Osteoblast (primary cell): Measurements from ENCODE around the gene STAC3. TPM values are rescaled to one million over a fixed set of nuclear protein-coding genes. Genes with fewer than 3 reads are reported as not detected.

ENCODE experiments used
- DNase-seq: peaks from one replicate; pipeline ENCODE4 v3.0.0; 2011; ENCODE audit warnings: low spot score, mixed read lengths; ENCODE audit not compliant: insufficient read length; ENCODE audit errors: missing footprints
- H2AFZ ChIP-seq: 2 replicates; pipeline ENCODE4 v1.6.0; 2011; ENCODE audit warnings: mild to moderate bottlenecking, low read length
- H3K27ac ChIP-seq: 2 replicates; pipeline ENCODE4 v1.5.1; 2011; ENCODE audit warnings: mild to moderate bottlenecking, low read depth, low read length, moderate library complexity
- H3K27me3 ChIP-seq: 2 replicates; pipeline ENCODE4 v1.6.0; 2012; ENCODE audit warnings: mild to moderate bottlenecking, control low read depth, inconsistent platforms, low read length, moderate library complexity; ENCODE audit not compliant: insufficient read depth
- H3K36me3 ChIP-seq: 2 replicates; pipeline ENCODE4 v1.5.1; 2011; ENCODE audit warnings: mild to moderate bottlenecking, low read length, control low read depth, moderate library complexity; ENCODE audit not compliant: insufficient read depth
- H3K4me1 ChIP-seq: 2 replicates; pipeline ENCODE4 v1.5.1; 2011; ENCODE audit warnings: mild to moderate bottlenecking, low read length, control low read depth, moderate library complexity; ENCODE audit not compliant: insufficient read depth
- H3K4me2 ChIP-seq: 2 replicates; pipeline ENCODE4 v1.6.0; 2011; ENCODE audit warnings: mild to moderate bottlenecking, low read length; ENCODE audit not compliant: insufficient read depth
- H3K4me3 ChIP-seq: fragments of 200-600 bp; sonication (generic); 3 replicates; pipeline ENCODE4 v1.5.1; 2012; ENCODE audit warnings: mild to moderate bottlenecking, low read length, inconsistent platforms; ENCODE audit not compliant: insufficient read depth
- H3K79me2 ChIP-seq: 2 replicates; pipeline ENCODE4 v1.6.0; 2012; ENCODE audit warnings: mild to moderate bottlenecking, low read length, control low read depth, inconsistent platforms; ENCODE audit not compliant: insufficient read depth
- H3K9me3 ChIP-seq: 2 replicates; pipeline ENCODE4 v1.5.1; 2011; ENCODE audit warnings: low read depth, low read length, control low read depth
- H4K20me1 ChIP-seq: 2 replicates; pipeline ENCODE4 v1.6.0; 2012; ENCODE audit warnings: mild to moderate bottlenecking, low read length, control low read depth; ENCODE audit not compliant: insufficient read depth
- total RNA-seq: library from RNA; depleted of rRNA; stranded (reverse); fragments of >200 nt; gene quantifications from 2 replicates; pipeline ENCODE4 v1.2.3, GENCODE V29; 2012
- TF ChIP-seq, protein P1 (sequence below): IDR thresholded peaks from 2 replicates; pipeline ENCODE4 v1.5.1; 2011; ENCODE audit warnings: mild to moderate bottlenecking, low read depth, low read length, moderate library complexity; ENCODE audit errors: extremely low read depth

The STAC3 gene
- total RNA-seq, 1 donor: 0.36 TPM

GRCh38 chr12:57234233-57234570 lies 16.8 kb downstream of the STAC3 start:
- H3K36me3 ChIP-seq: peaks cover 37% of the 10 kb centered on the region

DNA sequence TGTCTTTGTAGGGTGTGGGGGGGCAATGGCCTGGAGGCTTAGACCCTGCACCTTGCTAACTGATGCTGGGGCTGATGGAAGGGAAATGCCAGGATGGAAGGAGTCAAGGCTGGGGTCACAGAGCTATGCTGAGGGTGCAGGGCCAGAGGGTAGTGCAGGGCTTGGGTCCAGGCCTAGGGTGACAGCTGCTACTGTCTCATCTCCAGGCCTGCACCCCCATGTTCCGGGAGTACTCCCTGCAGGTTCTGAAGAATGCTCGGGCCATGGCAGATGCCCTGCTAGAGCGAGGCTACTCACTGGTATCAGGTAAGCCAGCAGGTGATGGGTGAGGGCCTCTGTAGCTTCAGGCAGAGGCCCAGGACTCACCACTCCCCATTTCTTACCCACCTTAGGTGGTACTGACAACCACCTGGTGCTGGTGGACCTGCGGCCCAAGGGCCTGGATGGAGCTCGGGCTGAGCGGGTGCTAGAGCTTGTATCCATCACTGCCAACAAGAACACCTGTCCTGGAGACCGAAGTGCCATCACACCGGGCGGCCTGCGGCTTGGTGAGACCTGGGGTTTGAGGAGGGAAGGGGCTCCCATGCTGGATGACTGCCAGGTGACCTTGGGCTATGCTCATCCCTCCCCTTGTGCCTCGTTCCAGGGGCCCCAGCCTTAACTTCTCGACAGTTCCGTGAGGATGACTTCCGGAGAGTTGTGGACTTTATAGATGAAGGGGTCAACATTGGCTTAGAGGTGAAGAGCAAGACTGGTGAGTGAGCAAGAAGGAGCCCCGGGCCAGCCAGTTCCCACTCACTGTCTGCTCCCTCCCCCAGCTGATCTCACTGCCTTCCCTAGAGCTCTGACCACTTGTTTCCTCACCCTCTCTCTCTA lies 17.4 kb downstream of the STAC3 start:
- Histone ChIP-seq H2AFZ (no peak overlapping the region), H3K36me3 (peaks cover 37% of the 10 kb centered on the region), H3K4me2 (no peak overlapping the region), H3K27ac (peak overlapping the region; percentile 72), H3K79me2 (peaks cover 38% of the 10 kb centered on the region), H3K27me3 (peaks cover 10% of the 10 kb centered on the region), H3K4me3 (no peak overlapping the region), H3K9me3 (no peaks in the 10 kb centered on the region), H4K20me1 (peaks cover 45% of the 10 kb centered on the region), H3K4me1 (peaks cover 50% of the 10 kb centered on the region)
- DNase-seq: peak; percentile 94
- TF ChIP-seq, protein P1, sequence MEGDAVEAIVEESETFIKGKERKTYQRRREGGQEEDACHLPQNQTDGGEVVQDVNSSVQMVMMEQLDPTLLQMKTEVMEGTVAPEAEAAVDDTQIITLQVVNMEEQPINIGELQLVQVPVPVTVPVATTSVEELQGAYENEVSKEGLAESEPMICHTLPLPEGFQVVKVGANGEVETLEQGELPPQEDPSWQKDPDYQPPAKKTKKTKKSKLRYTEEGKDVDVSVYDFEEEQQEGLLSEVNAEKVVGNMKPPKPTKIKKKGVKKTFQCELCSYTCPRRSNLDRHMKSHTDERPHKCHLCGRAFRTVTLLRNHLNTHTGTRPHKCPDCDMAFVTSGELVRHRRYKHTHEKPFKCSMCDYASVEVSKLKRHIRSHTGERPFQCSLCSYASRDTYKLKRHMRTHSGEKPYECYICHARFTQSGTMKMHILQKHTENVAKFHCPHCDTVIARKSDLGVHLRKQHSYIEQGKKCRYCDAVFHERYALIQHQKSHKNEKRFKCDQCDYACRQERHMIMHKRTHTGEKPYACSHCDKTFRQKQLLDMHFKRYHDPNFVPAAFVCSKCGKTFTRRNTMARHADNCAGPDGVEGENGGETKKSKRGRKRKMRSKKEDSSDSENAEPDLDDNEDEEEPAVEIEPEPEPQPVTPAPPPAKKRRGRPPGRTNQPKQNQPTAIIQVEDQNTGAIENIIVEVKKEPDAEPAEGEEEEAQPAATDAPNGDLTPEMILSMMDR: no peak

More at GRCh38 chr12:57234233-57234570, 16.8 kb downstream of the STAC3 start:
- Histone ChIP-seq H3K4me2 (no peak overlapping the region), H3K79me2 (peaks cover 38% of the 10 kb centered on the region), H3K9me3 (no peaks in the 10 kb centered on the region), H3K4me1 (peaks cover 47% of the 10 kb centered on the region), H3K27me3 (peaks cover 14% of the 10 kb centered on the region), H3K27ac (peak overlapping the region; percentile 72), H4K20me1 (peaks cover 45% of the 10 kb centered on the region), H3K4me3 (no peak overlapping the region), H2AFZ (no peak overlapping the region)
- no peak for DNase-seq
- TF ChIP-seq, protein P1: no peak

- H3K27ac ChIP-seq: peak overlapping the region; percentile 98
- peaks cover 37% of the 10 kb centered on the region for H3K36me3 ChIP-seq
- H2AFZ ChIP-seq: no peak overlapping the region
- no peak overlapping the region for H3K4me2 ChIP-seq
- H3K4me3 ChIP-seq: no peak overlapping the region
- H3K4me1 ChIP-seq: peaks cover 53% of the 10 kb centered on the region
- H3K27me3 ChIP-seq: peaks cover 3% of the 10 kb centered on the region
- H3K9me3 ChIP-seq: no peaks in the 10 kb centered on the region
- TF ChIP-seq, protein P1: no peak
- peaks cover 45% of the 10 kb centered on the region for H4K20me1 ChIP-seq
- H3K79me2 ChIP-seq: peaks cover 38% of the 10 kb centered on the region
- DNase-seq: peak; percentile 75
These were observed 18.7 kb downstream of the STAC3 start for GRCh38 chr12:57232156-57232756.

- Histone ChIP-seq H3K27me3 (peaks cover 3% of the 10 kb centered on the region), H4K20me1 (peaks cover 45% of the 10 kb centered on the region), H3K36me3 (peaks cover 37% of the 10 kb centered on the region), H3K79me2 (peaks cover 38% of the 10 kb centered on the region), H3K4me3 (peak overlapping the region; percentile 84), H3K9me3 (no peaks in the 10 kb centered on the region), H3K4me1 (peaks cover 57% of the 10 kb centered on the region), H2AFZ (no peak overlapping the region), H3K4me2 (peak overlapping the region; percentile 96), H3K27ac (peak overlapping the region; percentile 98)
- DNase-seq: peak; percentile 73
- TF ChIP-seq, protein P1: no peak
These were observed 19.5 kb downstream of the STAC3 start for GRCh38 chr12:57231276-57232021.
